Measurements from ENCODE around the gene MUC16. TPM values are rescaled to one million over a fixed set of nuclear protein-coding genes. Genes with fewer than 3 reads are reported as not detected.

Gene MUC16
- total and polyA plus RNA-seq, 4 donors, result under 0.01 TPM; not detected in 3

- Histone ChIP-seq H3K4me1 (ENCODE audit: control insufficient read depth in 4 of 4, insufficient read depth in 4 of 4, low read length in 3 of 4) (no peaks in the 10 kb centered on the region), H3K4me3 (ENCODE audit: low read depth in 1 of 3, low read length in 3 of 3) (no peak overlapping the region), H3K36me3 (ENCODE audit: control insufficient read depth in 4 of 4, insufficient read depth in 3 of 4, low read depth in 1 of 4, low read length in 3 of 4) (no peaks in the 10 kb centered on the region), H3K27me3 (ENCODE audit: control insufficient read depth in 4 of 4, insufficient read depth in 4 of 4, low read length in 3 of 4) (peaks cover 0 to 3% (median 0%) of the 10 kb centered on the region in 4 donors), H3K9me3 (ENCODE audit: control insufficient read depth in 4 of 4, low read length in 3 of 4) (peaks cover 0 to 4% (median 0%) of the 10 kb centered on the region in 4 donors), H3K27ac (ENCODE audit: low read depth in 1 of 2, low read length in 2 of 2) (no peak overlapping the region), H3K9ac (ENCODE audit: low read depth in 1 of 2, low read length in 2 of 2) (no peak overlapping the region)
- TF ChIP-seq HNF4G (IDR thresholded peaks at IDR 0.05), result no peak
- TF ChIP-seq RXRA (IDR thresholded peaks at IDR 0.05), result no peak
- no peak for TF ChIP-seq YY1 (IDR thresholded peaks at IDR 0.05)
- TF ChIP-seq RAD21 (IDR thresholded peaks at IDR 0.05), result no peak
- TF ChIP-seq FOXA1 (IDR thresholded peaks at IDR 0.05), result no peak
- TF ChIP-seq HNF4A (conservative IDR thresholded peaks at IDR 0.05), result no peak
- no peak for TF ChIP-seq FOXA2 (IDR thresholded peaks at IDR 0.05)
- no peak for TF ChIP-seq EGR1 (IDR thresholded peaks at IDR 0.05; ENCODE audit: low read depth in 2 of 2)
- TF ChIP-seq SP1 (IDR thresholded peaks at IDR 0.05), result no peak
- TF ChIP-seq, protein P1, sequence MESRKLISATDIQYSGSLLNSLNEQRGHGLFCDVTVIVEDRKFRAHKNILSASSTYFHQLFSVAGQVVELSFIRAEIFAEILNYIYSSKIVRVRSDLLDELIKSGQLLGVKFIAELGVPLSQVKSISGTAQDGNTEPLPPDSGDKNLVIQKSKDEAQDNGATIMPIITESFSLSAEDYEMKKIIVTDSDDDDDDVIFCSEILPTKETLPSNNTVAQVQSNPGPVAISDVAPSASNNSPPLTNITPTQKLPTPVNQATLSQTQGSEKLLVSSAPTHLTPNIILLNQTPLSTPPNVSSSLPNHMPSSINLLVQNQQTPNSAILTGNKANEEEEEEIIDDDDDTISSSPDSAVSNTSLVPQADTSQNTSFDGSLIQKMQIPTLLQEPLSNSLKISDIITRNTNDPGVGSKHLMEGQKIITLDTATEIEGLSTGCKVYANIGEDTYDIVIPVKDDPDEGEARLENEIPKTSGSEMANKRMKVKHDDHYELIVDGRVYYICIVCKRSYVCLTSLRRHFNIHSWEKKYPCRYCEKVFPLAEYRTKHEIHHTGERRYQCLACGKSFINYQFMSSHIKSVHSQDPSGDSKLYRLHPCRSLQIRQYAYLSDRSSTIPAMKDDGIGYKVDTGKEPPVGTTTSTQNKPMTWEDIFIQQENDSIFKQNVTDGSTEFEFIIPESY (IDR thresholded peaks at IDR 0.05), result no peak
- TF ChIP-seq, protein P2, sequence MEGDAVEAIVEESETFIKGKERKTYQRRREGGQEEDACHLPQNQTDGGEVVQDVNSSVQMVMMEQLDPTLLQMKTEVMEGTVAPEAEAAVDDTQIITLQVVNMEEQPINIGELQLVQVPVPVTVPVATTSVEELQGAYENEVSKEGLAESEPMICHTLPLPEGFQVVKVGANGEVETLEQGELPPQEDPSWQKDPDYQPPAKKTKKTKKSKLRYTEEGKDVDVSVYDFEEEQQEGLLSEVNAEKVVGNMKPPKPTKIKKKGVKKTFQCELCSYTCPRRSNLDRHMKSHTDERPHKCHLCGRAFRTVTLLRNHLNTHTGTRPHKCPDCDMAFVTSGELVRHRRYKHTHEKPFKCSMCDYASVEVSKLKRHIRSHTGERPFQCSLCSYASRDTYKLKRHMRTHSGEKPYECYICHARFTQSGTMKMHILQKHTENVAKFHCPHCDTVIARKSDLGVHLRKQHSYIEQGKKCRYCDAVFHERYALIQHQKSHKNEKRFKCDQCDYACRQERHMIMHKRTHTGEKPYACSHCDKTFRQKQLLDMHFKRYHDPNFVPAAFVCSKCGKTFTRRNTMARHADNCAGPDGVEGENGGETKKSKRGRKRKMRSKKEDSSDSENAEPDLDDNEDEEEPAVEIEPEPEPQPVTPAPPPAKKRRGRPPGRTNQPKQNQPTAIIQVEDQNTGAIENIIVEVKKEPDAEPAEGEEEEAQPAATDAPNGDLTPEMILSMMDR (IDR thresholded peaks at IDR 0.05; ENCODE audit: low read depth, low read length, missing input control), result no peak
- no peak for TF ChIP-seq TAF1 (conservative IDR thresholded peaks at IDR 0.05)
- TF ChIP-seq NR2F2 (IDR thresholded peaks at IDR 0.05), result no peak
- TF ChIP-seq GABPA (IDR thresholded peaks at IDR 0.05 in 1 of 2, conservative IDR thresholded peaks at IDR 0.05 in 1 of 2), result no peak
- DNase-seq (ENCODE audit: low spot score), result no peak
- 57% methylated on average over 10 of the region's 10 CpGs for WGBS
Observed at GRCh38 chr19:9008667-9009066, 1.5 kb downstream of the MUC16 start.

- peaks cover 0 to 4% (median 2%) of the 10 kb centered on the region in 4 donors for H3K9me3 ChIP-seq (ENCODE audit: control insufficient read depth in 4 of 4, low read length in 3 of 4)
- no peak overlapping the region for H3K27ac ChIP-seq (ENCODE audit: low read depth in 1 of 2, low read length in 2 of 2)
- H3K9ac ChIP-seq (ENCODE audit: low read depth in 1 of 2, low read length in 2 of 2), result no peak overlapping the region
- H3K4me1 ChIP-seq (ENCODE audit: control insufficient read depth in 4 of 4, insufficient read depth in 4 of 4, low read length in 3 of 4), result no peaks in the 10 kb centered on the region
- H3K36me3 ChIP-seq (ENCODE audit: control insufficient read depth in 4 of 4, insufficient read depth in 3 of 4, low read depth in 1 of 4, low read length in 3 of 4), result no peaks in the 10 kb centered on the region
- 88% methylated on average over 5 of the region's 5 CpGs for WGBS
- no peak for DNase-seq (ENCODE audit: low spot score)
- no peaks in the 10 kb centered on the region for H3K27me3 ChIP-seq (ENCODE audit: control insufficient read depth in 4 of 4, insufficient read depth in 4 of 4, low read length in 3 of 4)
- TF ChIP-seq SP1 (IDR thresholded peaks at IDR 0.05) (no peak), HNF4G (IDR thresholded peaks at IDR 0.05) (no peak), NR2F2 (IDR thresholded peaks at IDR 0.05) (no peak), TAF1 (conservative IDR thresholded peaks at IDR 0.05) (no peak), GABPA (IDR thresholded peaks at IDR 0.05 in 1 of 2, conservative IDR thresholded peaks at IDR 0.05 in 1 of 2) (no peak), YY1 (IDR thresholded peaks at IDR 0.05) (no peak), RAD21 (IDR thresholded peaks at IDR 0.05) (no peak), RXRA (IDR thresholded peaks at IDR 0.05) (no peak), EGR1 (IDR thresholded peaks at IDR 0.05; ENCODE audit: low read depth in 2 of 2) (no peak)
- TF ChIP-seq, protein P3, sequence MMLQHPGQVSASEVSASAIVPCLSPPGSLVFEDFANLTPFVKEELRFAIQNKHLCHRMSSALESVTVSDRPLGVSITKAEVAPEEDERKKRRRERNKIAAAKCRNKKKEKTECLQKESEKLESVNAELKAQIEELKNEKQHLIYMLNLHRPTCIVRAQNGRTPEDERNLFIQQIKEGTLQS (IDR thresholded peaks at IDR 0.05), result no peak
- TF ChIP-seq, protein P1 (IDR thresholded peaks at IDR 0.05), result no peak
- H3K4me3 ChIP-seq (ENCODE audit: low read depth in 1 of 3, low read length in 3 of 3), result no peak overlapping the region
Observed at GRCh38 chr19:9000933-9001332, 9.3 kb downstream of the MUC16 start.

Data from liver (tissue), 9 donors.